HuH-7.5 (cell line): Measurements from ENCODE around the gene FADS6.

Experiments used
- DNase-seq: peaks from one replicate; pipeline ENCODE4 v3.0.0; 2011; ENCODE audit warnings: low spot score

FADS6 gene

GRCh38 chr17:74853048-74853397 is 40.4 kb downstream of the FADS6 start:
- DNase-seq = no peak

DNA sequence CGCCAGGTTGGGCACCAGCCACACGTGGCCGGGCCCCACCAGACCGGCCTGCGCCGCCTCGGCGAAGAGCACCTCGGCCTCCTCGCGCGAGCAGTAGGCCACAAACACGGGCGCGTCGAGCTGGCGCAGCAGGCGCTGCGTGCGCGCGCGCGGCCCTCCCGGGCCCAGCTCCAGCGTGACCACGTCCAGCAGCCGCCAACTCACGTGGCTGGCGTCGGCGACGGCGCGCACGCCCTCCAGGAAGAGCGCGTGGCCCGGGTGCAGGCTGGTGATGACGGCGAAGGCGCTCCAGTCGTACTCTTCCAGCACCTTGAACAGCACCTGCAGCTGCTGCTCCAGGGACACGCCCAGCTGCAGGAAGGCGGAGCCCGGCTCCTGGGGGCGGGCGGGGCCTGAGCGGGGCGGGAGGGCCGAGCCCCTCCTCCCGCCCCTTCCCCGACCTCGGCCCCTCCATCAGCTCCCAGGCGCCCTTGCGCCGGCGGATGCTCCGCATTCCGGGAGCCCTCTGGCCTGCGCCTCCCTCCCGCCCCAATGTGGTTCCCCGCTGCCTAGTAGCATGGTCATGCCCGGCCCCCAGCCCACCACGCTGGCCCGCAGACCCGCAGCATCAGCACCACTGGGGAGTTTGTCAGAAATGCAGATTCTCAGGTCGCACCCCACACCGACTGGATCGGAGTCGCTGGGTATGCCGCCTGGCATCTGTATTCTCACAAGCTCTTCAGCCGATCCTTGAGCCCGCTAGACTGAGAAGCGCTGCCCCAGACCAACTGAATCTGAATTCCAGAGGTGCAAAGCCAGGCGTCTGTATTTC is 41.0 kb downstream of the FADS6 start:
- no peak for DNase-seq

GRCh38 chr17:74851612-74852236 is 41.7 kb downstream of the FADS6 start:
- DNase-seq = no peak

DNA sequence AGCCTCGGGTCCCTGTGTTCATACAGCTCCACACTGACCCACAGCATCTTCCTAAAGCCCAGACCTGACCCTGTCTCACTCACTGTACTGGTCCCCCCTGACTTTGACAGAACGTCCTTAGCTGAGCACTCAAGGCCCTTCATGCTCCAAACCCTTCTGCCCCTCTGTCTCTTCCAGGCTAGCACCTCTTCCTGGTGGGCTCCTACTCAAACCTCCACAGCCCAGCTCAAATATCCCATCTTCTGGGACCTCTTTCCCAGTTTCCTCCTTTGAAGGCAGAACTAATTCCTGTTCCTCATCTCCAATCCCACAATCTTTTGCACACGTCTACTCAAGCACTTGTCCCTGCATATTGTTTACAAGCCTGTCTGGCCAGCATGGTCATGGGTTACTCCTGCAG is 42.5 kb downstream of the FADS6 start:
- DNase-seq = no peak

- no peak for DNase-seq
Measured at GRCh38 chr17:74850310-74850709, 43.1 kb downstream of the FADS6 start.

DNA sequence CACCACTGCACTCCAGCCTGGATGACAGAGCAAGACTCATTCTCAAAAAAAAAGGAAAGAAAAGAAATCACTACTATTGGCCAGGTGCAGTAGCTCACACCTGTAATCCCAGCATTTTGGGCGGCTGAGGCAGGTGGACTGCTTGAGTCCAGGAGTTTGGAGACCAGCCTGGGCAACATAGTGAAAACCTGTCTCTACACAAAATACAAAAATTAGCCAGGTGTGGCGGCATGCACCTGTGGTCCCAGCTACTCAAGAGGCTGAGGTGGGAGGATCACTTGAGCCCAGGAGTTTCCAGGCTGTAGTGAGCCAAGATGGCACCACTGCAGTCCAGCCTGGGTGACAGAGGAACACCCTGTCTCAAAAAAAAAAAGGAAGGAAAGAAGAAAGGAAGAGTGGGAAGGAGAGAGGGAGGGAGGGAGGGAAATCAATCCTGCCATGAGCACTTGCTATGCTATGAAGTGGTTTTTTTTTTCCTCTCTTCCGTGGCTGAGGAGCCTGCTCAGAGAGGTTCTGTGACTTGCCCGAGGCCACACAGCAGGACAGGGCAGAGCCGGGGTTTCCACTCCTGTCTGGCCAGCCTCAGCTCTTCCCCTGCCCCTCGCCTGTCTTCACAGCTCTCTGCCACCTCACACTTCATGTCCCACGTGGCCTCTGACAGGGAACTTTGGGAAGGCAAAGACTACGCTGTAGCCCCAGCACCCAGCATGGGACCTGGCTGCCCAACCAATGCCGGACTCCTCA is 44.6 kb downstream of the FADS6 start:
- DNase-seq = no peak

GRCh38 chr17:74846621-74847020 is 46.8 kb downstream of the FADS6 start:
- no peak for DNase-seq

DNA sequence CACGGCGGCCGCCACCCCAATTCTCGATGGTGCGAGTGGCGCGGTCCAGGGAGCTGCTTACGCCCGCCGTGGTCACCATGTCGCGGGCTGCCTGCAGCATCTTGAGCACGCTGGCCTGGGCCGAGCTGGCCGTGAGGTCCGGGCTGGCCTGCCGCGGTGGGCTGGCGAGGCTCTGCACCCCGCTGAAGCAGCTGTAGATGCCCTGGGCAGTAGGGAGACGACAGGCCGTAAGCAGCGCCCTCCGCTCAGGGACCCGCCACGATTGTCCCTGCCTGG is 50.1 kb downstream of the FADS6 start:
- no peak for DNase-seq

DNA sequence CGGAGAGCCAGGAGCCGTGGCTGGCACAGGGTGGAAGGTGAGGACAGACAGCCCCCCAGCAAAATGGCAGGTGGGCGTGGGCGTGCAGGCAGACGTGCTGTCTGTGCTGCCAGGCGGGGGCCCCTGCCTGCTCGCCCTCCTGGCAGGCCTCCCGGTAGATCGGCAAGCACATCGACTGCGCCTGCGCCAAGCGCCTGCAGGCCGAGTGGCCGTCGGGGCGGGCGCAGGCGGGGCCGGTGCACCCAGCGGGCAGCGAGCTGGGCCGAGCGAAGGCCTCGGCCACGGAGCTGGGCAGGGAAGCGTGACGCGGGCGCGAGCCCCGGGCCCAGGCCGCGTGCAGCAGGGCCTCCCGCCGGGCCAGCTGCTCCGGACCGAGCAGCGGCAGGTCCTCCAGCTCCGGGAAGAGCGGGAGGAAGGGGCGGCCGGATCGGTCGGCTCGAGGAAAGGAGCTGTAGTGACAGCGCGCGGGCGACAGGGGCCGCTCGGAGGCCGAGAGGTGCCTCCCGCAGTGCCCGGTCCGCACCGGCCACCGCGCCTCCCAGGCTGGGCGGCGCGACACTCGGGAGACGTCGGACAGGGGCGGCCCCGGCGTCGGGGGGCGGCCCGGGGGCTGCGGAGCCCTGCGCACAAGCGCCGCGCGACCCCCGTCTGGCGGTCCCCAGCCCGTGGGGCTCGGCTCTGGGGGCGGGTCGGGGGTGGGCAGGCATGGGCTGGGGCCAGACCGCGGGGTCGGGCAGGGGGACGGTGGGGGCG is 50.7 kb downstream of the FADS6 start:
- DNase-seq = peak; percentile 97

GRCh38 chr17:74842146-74842598 is 51.3 kb downstream of the FADS6 start:
- no peak for DNase-seq

DNA sequence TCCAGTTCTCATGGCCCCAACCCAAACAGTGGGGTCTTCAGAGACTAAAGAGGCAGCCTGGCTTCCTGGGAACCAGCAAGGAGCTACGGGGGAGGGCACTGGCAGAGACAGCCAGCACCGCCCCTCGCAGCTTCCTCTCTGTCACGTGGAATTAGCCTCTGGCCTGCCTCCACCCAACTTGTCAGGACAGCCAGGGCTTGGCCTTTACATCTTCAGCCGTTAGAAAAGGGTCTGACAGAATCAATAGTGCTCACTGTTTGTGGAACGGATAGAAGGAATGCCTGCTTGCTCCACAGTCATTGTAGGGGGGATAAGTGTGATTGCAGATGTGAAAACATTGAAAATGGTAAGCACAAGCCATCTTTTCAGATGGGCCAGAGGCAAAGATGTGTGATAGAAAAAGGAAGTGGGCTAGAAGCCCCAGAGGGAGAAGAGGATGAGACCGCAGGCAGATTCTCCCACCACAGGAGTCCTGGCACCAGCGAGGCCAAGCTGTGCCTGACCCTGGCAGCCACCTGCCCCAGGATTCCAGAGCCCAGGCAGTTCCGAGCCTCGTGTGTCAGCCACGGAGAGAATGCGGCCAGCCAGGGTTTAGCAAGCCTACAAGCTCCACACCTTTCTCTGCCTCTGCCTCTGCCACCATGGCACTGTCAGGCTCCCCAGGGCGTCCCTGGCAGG is 52.3 kb downstream of the FADS6 start:
- no peak for DNase-seq

- no peak for DNase-seq
Measured at GRCh38 chr17:74839990-74840852, 53.2 kb downstream of the FADS6 start.

GRCh38 chr17:74838274-74838673 is 55.2 kb downstream of the FADS6 start:
- DNase-seq = no peak

GRCh38 chr17:74836691-74837467 is 56.6 kb downstream of the FADS6 start:
- no peak for DNase-seq

DNA sequence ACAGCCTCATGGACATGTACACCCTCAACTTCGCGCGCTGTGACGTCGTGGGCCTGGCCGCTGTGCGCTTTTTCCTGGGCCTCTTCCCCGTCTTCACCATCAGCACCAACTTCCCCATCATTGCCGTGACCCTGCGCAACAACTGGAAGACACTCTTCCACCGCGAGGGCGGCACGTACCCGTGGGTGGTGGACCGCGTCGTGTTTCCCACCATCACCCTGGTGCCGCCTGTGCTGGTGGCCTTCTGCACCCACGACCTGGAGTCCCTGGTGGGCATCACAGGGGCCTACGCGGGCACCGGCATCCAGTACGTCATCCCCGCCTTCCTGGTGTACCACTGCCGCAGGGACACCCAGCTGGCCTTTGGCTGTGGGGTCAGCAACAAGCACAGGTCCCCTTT is 57.2 kb downstream of the FADS6 start:
- DNase-seq = no peak

- DNase-seq = no peak
Measured at GRCh38 chr17:74833501-74834377, 59.7 kb downstream of the FADS6 start.

DNA sequence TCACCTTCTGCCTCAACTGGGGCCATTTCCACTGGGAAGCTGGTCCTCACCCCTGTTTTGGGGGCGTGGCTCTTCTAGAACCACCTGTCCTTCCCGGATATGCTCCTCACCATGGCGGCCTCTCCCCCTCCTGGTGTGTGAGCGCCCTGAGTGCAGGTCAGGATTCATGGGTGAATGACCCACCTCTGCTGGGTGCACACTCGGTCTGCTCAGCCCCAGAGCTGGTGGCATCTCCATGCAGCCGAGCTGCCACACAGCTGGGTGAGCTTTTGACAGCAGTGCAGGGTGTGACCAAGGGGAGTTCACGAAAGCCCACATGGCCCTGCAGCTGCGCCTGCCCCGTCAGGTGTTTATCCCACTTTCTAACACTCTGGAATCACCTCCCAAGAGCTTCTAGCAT is 61.0 kb downstream of the FADS6 start:
- DNase-seq = no peak

DNA sequence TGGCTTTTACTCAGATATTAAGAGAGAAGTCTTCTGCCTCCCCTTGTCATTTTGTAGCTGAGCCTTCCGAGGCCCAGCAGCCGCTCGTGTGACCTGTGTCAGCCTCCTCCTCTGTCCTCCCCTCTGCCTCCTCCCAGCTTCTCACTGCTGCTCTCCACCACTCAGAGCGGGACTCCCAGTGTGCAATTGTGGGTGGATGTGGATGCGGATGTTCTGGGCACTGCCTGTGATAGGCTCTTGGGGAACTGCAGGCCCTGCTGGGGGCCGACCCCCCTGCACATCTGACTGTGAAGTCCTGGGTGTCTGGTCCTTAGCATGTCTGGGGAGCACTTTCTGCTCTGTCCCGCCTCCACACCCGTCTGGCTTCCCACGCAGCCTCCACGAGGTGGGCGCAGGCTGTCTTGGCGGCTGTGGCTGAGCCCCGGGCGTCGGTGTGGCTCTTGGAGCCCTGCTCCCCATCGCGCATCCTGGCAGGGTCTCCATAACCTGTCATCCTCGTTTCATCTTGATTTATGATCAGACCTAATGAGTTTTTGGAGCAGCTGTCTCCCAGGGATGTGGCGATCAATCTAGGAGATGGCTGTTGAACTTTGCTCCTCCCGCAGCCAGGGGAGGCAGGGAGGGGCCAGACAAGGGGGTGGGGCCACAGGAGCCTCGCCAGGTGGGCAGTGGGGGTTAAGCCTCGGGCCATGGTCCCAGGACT is 61.8 kb downstream of the FADS6 start:
- DNase-seq = no peak

DNA sequence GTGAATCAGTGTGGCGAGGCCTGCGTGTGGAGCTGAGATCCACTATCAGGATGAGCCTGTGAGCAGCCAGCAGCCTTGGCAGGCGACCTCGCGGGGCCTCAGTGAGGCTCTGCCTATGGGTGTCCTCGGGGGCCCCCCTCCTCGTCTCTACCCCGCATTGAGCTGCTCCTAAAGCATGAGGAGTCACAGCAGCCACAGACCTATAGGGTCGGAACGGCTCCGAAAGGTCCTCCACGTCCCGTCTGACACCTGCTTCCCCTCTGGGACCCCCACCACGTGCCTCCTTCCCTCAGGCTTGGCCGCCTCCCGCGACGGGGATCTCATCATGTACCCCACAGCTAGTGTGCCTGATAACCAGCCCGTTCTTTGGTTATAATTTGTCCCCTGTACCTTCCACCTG is 62.6 kb downstream of the FADS6 start:
- DNase-seq = no peak
